LoVo (cell line): ENCODE measurements around the gene CSNK2A1.
"Not testable (repeated sequence)": the region's sequence is repeated elsewhere in the genome, so short reads cannot be mapped to it uniquely, and the experiment has no call there.

ENCODE experiments used
- DNase-seq: peaks from one replicate; pipeline ENCODE4 v3.0.0-alpha.2; 2016; ENCODE audit warnings: low spot score

The CSNK2A1 gene

DNA sequence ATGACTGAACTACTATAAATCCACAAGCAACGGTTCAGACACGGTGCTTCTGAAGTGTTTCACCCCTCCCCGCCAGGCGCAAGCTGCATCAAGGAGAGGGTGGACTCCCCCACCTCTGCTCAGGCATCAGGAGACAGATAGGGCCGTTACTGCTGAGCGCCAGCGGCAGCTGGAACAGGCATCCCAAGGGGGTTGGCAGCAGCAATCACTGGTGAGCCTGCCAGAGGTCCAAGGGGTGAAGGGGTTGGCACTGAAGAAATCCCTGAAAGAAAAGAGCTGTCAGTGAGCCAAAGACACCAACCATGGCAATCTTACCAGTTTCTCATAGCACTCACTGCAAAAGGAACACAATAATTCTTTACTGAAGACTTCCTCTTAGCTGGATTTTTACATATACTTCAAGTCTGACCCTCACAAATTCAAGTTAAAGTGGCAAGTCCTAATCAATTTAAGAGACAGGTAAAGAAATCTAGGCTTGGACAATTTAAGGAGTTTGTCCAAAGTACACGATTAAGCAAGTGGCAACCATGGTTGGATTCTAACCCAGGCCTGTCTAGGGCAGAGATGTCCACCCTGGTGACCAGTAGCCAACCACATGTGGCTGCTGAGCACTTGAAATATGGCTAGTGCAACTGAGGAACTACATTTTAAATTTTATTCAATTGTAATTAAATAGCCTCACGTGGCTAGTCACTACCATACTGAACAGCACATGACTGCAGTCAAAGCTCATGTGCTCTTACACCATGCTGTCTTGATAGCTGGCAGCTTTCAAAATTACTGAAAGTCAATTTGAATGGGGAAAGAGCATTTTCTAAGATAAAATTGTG, 59.6 kb downstream of the CSNK2A1 start:
- DNase-seq = no peak

DNA sequence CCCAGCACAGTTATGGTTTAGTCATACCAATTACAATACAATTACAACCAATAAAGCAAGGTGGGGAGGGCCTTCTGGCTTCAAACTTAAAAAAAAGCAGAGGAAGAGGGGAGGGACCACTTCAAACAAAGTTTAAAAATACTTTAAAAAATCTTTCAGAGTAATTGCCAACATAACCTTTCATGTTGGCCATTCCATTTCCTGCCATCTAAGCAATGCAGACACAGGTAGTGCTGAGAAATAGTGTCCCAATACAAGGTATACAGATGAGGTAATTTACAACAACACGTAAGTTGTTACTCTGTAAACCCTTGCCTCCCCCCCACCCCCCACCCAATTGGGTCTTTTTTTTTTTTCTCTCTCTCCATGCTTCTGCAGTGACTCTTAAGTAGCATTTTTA, 62.4 kb downstream of the CSNK2A1 start:
- DNase-seq = no peak

DNA sequence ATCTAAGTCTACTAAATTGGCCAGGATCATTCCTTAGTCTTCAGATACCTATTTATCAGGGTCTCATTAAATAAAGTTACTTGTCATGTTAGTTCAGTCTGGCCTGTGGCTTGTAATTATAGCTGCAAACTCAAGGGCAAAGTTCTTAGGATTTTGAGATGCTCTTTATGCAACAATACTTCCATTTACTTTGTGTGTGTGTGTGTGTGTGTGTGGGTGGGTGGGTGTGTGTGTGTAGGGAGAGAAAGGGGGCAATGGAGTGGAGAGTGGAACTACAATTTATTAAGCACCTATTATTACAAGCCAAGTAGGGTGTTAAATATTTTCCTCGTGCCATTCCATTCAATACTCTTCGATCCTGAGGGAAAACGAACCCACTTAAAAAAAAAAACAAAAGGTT, 63.5 kb downstream of the CSNK2A1 start:
- DNase-seq = no peak

DNA sequence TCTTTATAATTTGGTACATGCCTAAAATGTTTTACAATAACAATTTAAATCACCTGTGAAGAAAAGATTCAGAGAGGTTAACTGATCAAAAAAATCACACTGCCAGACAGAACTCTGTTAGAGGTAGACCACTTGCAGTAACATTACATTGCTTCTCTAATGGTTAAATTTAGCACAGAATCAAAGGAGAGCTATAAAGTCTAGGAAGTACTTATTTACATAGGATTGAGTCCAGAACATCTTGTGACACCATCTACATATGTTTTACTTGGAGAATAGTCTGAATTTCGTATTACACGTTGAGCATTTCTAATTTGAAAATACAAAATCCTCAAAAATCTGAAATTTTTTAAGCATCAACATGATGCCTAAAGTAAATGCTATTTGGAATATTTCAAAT, 64.1 kb downstream of the CSNK2A1 start:
- no peak for DNase-seq

DNA sequence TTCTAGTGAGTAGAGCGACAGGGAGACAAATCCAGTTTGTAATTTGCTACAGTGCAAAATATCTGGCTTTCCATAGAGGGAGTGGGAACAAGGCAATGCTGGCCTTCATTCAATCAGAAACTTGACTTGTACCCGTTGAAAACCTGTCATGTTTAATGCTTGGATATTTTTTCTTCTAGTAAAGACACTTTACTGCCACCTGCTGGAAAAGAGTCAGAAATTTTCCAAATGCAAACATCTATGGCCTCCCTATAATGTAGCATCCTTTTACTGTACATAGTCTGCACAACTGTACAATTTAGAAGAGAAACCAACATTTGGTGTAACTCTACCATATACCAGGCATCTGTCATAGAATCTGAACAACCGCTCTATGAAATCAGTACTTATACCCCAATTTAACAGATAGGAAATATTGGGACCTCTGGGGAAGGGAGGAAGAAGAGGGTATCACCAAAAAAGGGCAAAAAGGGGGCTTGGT, 64.6 kb downstream of the CSNK2A1 start:
- DNase-seq = peak; percentile 64

DNA sequence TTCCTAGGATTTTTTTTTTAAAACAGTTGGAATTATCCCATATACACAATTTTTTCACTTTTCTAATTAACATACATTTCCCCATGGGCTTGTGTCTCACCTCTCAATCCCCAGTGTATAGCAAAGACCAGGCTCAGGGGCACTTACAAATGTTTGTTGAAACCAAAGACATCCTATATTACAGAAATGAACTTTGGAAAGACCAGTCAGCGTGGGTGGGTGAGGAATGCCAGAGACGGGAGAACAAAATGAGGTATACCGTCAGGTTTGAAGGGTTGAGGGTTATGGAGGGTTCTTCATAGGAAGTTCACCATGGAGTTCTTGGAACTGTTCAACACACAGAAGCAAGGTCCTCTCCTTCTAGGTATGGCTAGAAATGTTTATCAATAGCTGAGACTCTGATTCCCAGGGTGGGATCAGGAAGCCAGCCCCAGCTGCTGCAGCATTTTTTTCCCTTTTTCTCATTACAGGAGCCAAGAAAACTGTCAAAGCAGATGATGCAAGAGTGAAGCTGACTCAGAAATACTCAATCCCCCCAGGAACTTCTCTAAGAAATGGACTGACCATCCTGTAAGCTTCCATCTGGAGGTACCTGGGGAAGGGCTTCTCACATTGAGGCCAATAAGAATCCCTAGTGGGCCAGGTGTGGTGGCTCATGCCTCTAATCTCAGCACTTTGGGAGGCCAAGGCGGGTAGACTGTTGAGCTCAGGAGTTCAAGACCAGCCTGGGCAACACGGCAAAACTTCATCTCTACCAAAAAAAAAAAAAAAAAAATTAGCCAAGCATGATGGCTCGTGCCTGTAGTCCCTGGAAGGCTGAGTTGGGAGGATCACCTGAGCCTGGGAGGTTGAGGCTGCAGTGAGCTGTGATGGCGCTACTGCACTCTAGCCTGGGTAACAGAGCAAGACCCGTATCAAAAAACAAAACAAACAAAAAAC, 65.3 kb downstream of the CSNK2A1 start:
- no peak for DNase-seq

DNA sequence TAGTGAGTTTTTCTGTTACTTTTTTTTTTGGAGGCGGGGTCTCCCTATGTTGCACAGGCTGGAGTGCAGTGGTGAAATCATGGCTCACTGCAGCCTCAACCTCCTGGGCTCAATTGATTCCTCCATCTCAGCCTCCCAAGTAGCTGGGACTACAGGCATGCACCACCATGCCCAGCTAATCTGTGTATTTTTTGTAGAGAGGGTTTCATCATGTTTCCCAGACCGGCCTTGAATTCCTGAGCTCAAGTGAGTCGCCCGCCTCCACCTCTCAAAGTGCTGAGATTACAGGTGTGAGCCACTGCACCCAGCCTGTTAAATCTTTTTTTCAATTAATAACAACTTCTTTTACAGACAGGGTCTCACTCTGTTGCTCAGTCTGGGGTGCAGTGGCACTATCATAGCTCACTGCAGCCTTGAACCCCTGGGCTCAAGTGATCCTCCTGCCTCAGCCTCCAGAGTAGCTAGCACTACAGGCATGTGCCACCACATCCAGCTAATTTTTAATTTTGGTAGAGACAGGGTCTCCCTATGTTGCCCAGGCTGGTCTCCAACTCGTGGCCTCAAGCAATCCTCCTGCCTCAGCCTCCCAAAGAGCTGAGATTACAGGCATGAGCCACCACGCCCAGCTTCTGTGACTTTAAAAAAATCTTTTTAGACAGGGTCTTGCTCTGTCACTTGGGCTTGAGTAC, 66.9 kb downstream of the CSNK2A1 start:
- not testable (repeated sequence) for DNase-seq

DNA sequence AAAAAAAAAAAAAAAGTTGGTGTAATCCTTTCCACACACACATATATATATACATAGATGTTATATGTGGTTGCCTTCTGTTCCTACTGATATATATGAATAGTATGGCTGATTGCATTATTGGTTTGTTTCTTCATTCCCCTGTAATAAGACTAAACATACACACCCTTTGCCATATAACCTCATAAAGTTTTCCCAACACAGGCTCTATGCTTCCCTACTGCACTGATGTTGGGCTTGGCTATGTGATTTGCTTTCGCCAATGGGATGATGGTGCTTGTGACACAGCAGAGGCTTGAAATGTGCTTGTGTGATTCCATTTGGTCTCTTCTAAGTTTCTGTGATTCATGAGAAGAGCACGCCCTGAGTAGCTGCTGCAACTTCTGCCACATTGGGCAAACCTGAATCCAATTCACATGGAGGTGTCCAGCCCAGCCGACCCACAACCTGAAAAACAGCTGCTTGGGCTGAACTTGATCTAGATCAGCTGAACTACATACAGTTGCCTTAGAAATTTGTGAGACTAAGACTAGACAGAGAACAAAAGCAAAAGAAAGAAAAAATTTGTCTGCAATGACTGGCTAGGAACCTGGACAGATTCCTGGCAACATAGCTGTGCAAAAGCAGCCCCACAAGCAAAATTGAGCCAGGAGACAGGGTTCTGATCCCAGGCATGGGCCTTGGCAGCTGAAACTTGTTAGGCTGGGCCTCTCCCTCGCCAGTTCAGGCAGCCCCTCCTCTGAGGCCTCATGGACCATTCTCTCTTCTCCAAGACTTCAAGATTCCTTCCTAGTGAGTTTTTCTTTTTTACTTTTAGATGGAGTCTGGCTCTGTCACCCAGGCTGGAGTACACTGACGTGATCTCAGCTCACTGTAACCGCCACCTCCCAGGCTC, 67.9 kb downstream of the CSNK2A1 start:
- no peak for DNase-seq

DNA sequence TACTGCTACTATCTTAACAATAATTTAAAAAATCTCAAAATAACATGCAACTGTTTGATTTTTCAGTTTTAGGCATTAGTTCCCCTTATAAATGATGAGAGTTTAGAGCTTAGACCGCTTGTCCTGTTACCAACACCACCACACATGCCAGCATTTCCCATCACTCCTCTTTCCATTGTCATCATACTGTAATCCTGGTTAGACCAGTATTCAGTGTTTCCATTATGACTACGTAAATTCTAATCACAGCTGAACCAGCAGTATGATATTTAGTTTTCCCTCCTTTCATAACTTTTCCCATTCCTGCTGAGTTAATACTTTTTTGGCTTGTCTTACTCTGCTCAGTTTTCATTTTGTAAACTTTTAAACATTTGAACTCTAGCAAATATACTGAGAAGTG, 69.0 kb downstream of the CSNK2A1 start:
- no peak for DNase-seq

DNA sequence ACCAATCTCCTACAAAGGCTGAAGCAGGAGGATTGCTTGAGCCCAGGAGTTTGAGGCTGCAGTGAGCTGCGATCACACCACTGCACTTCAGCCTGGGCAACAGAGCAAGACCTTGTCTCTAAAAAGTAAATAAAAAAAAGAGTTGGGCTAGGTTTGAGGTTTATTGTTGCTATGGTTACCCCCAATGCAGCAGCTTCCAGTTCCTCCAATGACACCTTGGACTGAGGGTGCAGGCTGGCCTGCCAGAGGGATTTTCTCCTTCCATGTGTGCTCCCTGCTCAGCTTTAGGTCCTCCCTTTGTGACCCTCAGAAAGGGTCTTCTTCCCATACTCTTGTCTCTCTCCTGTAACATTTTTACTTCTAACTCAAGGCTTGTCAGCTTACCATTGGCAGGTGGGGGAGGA, 70.7 kb downstream of the CSNK2A1 start:
- DNase-seq = no peak

DNA sequence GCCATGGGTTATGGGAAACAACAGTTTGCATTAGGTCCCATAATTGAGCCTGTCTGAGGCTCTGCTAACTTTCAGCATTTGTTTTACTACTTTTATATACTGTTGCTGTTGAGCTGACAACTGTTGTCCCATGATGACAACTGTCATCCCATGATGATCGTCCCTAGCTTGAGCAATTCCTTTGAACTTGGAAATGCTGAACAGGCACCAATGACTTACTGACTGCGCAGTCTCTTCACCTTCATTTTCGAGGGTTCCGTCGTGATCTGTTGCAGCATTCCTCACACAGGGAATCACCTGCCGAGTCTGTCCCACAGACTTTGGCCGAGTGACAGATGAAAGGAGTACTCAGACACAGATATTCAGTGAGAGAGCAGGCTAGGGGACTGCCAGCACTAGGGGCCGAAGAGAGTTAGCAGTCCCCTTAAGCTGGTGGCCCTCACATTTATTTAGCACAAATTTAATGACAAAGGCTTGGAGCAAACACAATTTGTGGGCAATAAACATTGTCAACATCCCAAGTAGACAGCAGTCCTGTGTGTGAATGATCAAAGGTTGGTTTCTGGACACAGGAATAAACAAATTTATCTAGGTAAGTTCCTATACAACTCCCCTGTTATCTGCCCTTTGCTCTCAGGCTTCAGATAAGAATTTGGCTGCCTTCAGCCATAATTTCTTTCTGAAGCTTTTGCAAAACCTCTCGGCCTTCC, 71.3 kb downstream of the CSNK2A1 start:
- no peak for DNase-seq

DNA sequence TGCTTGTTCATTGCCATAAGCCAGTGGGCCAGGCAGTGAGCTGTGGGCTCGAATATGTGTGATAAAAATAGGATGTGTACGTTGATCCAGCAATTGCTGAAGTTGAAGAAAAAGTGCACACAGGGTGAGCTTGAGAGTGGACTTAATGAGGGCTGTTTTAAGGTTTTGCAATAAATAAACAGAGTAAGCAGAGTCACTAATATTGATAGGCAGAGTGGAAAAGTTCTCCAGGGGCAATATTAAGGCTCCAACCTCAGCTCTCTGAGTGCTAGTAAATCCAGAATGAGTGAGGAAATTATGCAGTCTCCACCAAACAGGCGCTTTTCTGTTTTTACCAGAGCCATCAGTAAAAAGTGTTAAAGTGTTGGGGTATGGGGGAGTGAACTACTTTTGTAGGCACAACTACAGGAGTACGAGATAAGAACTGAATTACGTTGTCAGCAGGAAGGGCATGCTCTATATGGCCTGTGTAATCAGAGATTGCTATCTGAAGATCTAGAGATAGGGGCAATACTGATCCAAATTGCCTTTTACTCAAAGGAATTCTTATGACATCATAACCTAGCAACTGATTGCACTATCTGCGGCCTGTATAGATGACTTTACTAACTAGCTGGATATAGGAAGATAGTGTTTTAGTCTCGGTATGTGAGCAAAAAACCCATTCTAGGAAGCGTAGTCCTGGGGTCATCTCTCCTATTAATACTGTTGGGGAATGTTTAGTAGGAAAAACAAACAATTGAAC, 73.7 kb downstream of the CSNK2A1 start:
- no peak for DNase-seq

DNA sequence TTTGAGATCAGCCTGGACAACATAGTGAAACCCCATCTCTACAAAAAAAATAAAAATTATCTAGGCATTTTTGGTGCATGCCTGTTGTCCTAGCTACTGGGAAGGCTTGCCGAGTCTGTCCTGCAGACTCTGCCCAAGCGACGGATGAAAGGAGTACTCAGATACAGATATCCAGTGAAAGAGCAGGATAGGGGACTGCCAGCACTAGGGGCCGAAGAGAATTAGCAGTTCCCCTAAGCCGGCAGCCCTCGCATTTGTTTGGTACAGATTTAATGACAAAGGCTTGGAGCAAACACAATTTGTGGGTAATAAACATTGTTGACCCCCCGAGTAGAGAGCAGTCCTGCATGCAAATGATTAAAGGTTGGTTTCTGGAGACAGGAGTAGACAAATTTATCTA, 75.8 kb downstream of the CSNK2A1 start:
- no peak for DNase-seq

DNA sequence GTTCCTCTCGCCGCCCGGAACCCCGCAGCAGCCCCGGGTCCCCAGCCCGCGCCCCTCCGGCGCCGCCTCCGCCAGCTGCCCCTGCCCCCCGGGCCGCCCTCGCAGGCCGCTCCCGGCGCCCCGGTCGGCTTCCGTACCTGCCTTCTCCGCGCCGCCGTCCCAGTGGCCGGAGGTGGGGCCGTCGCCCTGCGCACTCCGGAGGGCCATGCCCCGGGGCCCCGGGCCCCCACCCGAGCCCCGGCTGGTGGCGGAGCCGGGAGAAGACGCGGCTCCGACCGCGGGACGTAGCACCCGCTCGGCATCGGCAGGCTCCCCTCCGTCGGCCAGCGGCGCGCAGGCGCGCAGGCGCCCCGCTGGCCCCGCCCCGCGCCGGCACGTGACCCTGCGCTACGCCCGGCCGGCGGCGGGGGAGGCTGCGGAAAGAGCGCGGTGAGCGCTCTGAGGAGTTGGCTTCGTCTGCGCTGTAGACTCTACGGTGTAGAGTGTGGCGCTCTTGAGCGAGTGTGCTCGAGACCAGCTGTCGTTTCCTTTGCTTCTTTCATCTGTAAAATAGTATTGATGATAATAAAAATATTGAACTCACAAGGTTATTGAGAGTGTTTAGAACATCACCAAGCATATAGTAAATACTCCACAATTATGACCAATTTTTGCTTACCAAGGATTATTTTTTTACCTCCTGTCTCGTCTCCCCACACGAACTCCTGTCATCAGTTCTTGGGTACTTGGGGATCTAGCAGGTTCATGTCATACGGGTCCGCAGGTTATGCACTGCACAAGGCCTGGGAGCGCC, 81.2 kb downstream of the CSNK2A1 start, which contains the start of gene TBC1D20:
Gene TBC1D20 (minus strand): TSS at position 335 of the 793 bp plus-strand sequence. CDS start 128 bp downstream, at position 207.
- peak; percentile 90 for DNase-seq

DNA sequence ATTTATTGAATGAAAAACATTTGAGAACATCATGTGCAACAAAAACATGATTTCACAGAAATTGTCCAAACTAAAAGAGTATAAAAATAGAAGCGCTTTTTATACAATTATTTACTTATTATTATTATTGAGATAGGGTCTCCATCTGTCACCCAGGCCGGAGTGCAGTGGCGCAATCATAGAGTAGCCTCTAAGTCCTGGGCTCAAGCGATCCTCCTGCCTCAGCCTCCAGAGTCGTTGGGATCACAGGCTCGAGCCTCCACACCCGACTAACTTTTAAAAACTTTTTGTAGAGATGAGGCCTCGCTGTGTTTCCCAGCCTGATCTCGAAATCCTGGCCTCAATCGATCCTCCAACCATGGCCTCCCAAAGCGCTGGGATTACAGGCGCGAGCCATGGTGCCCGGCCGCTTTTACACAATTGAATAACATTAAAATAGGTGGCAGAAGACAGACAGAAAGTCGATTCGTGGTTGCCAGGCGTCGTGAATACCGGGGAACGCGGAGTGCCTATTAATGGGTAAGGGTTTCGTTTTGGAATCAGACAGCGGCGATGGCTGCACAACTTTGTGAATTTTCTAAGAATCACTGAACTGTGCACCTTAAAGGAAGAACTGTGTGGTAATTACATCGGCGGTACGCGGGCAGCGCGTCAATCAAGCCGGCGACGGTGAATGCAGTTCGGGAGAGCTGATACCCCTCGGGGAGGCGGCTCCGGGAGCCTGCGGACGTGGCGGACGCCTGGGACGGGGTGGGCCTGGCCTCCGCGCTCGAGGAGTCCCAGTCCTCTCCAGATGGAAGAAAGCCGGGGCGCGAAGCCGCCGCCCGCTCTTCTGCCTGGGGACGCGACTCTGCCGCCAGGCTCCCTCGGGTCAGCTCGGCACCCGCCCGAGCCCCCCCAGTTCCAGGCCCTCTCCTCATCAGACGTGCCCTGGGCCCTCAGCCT, 82.1 kb downstream of the CSNK2A1 start:
- DNase-seq = peak; percentile 11

DNA sequence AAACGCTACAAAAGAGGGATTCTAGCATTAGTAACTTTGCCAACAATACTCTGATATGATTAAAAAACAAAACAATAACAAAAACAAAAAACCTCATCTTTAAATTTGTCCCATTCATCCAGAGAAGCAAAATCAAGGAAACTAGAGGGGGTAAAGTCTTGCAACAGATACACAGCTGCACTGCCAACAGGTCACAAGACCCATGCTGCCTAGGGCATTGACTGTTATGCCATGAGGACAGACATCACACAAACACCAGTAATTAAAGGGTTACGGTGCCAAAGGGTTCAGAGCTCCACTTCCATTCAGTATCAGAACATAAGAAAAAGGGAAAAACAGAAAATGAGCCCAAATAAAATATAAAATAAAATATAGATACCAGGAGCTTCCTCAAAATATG, 82.9 kb downstream of the CSNK2A1 start:
- no peak for DNase-seq

DNA sequence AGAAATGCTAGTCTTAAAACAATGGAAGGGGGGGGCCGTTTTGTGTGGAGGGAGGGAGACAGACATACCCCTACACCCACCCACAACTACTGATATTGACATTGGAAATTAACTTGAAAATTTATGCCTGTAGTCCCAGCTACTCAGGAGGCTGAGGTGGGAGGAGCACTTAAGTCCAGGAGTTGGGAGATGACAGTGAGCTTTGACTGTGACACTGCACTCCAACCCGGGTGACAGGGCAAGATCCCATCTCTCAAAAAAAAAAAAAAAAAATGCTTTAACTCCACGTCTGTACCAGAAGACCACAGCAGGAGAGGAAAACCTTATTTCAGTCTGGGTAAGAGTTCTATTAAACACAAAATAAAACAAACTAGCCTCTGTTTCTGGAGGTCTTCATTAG, 83.4 kb downstream of the CSNK2A1 start:
- no peak for DNase-seq

DNA sequence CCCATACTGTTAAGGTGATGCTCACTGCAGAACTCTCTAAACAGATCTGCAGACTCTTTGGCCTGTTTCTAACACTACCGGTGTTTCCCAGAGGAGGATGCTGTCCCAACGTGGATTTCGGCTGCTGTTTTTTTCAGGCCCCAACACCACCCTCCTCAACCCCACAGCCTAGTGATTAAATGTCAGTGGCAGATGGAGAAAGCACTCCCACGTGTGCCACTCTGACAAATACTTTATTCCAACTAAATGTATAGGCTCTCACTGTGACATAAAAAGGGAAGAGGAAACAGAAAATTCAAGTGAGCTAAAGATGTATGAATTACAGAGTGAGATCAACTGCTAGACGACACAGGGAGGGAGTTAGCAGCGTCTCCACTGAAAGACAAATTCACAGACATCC, 84.8 kb downstream of the CSNK2A1 start:
- no peak for DNase-seq
